Muscle layer of duodenum (tissue), 2 donors: ENCODE data around the gene PPTC7.
"Not testable (repeated sequence)": the region's sequence is repeated elsewhere in the genome, so short reads cannot be mapped to it uniquely, and the experiment has no call there.

ENCODE experiments used
- H3K27ac ChIP-seq: one replicate; pipeline ENCODE4 v1.7.0; 2013; ENCODE audit warnings: mild to moderate bottlenecking, low read length
- H3K27me3 ChIP-seq: one replicate; pipeline ENCODE4 v1.7.0; 2013; ENCODE audit warnings: low read depth, mild to moderate bottlenecking, control low read depth, low read length
- H3K36me3 ChIP-seq, 2 donors: one replicate each; pipeline ENCODE4 v1.7.0; 2013; ENCODE audit warnings: low read length in 2 of 2, control low read depth in 1 of 2, mild to moderate bottlenecking in 1 of 2; ENCODE audit not compliant: insufficient read depth in 2 of 2, control insufficient read depth in 1 of 2
- H3K4me1 ChIP-seq, 2 donors: one replicate each; pipeline ENCODE4 v1.7.0; 2013; ENCODE audit warnings: low read length in 2 of 2, mild to moderate bottlenecking in 2 of 2, control low read depth in 1 of 2, moderate library complexity in 1 of 2; ENCODE audit not compliant: insufficient read depth in 2 of 2, control insufficient read depth in 1 of 2
- H3K4me3 ChIP-seq, 2 donors: one replicate each; pipeline ENCODE4 v1.7.0; 2013; ENCODE audit warnings: low read length in 2 of 2, low read depth in 1 of 2, mild to moderate bottlenecking in 1 of 2
- H3K9me3 ChIP-seq, 2 donors: one replicate each; pipeline ENCODE4 v1.7.0; 2013; ENCODE audit warnings: low read length in 2 of 2, control low read depth in 1 of 2, mild to moderate bottlenecking in 1 of 2; ENCODE audit not compliant: control insufficient read depth in 1 of 2
- donor health status: healthy.

The PPTC7 gene

GRCh38 chr12:110569838-110570237, 13.3 kb downstream of the PPTC7 start:
- not testable (repeated sequence) for H3K27ac ChIP-seq, H3K27me3 ChIP-seq, H3K4me3 ChIP-seq, H3K36me3 ChIP-seq
- peaks cover 5 to 19% of the 10 kb centered on the region in 2 donors for H3K4me1 ChIP-seq
- peaks cover 0 to 13% of the 10 kb centered on the region in 2 donors for H3K9me3 ChIP-seq

GRCh38 chr12:110568752-110569151, 14.4 kb downstream of the PPTC7 start:
- H3K36me3 ChIP-seq, result no peaks in the 10 kb centered on the region
- H3K4me3 ChIP-seq, result no peak overlapping the region
- H3K27ac ChIP-seq, result no peak overlapping the region
- no peaks in the 10 kb centered on the region for H3K27me3 ChIP-seq
- H3K4me1 ChIP-seq, result peaks cover 6 to 20% of the 10 kb centered on the region in 2 donors
- peaks cover 0 to 13% of the 10 kb centered on the region in 2 donors for H3K9me3 ChIP-seq

GRCh38 chr12:110566993-110567392, 16.1 kb downstream of the PPTC7 start:
- Histone ChIP-seq H3K4me3 (no peak overlapping the region), H3K27ac (no peak overlapping the region), H3K4me1 (peaks cover 6 to 34% of the 10 kb centered on the region in 2 donors), H3K9me3 (peaks cover 0 to 12% of the 10 kb centered on the region in 2 donors), H3K36me3 (no peaks in the 10 kb centered on the region), H3K27me3 (no peaks in the 10 kb centered on the region)

- Histone ChIP-seq H3K36me3 (no peaks in the 10 kb centered on the region), H3K9me3 (peaks cover 0 to 5% of the 10 kb centered on the region in 2 donors), H3K27me3 (no peaks in the 10 kb centered on the region), H3K4me3 (no peak overlapping the region), H3K4me1 (peaks cover 6 to 37% of the 10 kb centered on the region in 2 donors), H3K27ac (no peak overlapping the region)
These were observed 16.9 kb downstream of the PPTC7 start for GRCh38 chr12:110565894-110566871.

GRCh38 chr12:110564471-110564991, 18.6 kb downstream of the PPTC7 start:
- Histone ChIP-seq H3K4me3 (no peak overlapping the region), H3K4me1 (peaks cover 6 to 45% of the 10 kb centered on the region in 2 donors), H3K27ac (peak overlapping the region; percentile 71), H3K27me3 (no peaks in the 10 kb centered on the region), H3K9me3 (peaks cover 0 to 1% of the 10 kb centered on the region in 2 donors), H3K36me3 (no peaks in the 10 kb centered on the region)

GRCh38 chr12:110563702-110564470, 19.2 kb downstream of the PPTC7 start:
- H3K4me3 ChIP-seq, result no peak overlapping the region
- no peaks in the 10 kb centered on the region for H3K36me3 ChIP-seq
- H3K4me1 ChIP-seq, result peaks cover 6 to 45% of the 10 kb centered on the region in 2 donors
- H3K27me3 ChIP-seq, result no peaks in the 10 kb centered on the region
- peak overlapping the region; percentile 71 for H3K27ac ChIP-seq
- no peaks in the 10 kb centered on the region for H3K9me3 ChIP-seq

GRCh38 chr12:110562386-110562785, 20.7 kb downstream of the PPTC7 start:
- not testable (repeated sequence) for H3K4me3 ChIP-seq, H3K27me3 ChIP-seq, H3K27ac ChIP-seq, H3K9me3 ChIP-seq, H3K36me3 ChIP-seq
- peaks cover 6 to 45% of the 10 kb centered on the region in 2 donors for H3K4me1 ChIP-seq

GRCh38 chr12:110561471-110562201, 21.5 kb downstream of the PPTC7 start:
- H3K4me3 ChIP-seq, result no peak overlapping the region
- H3K27ac ChIP-seq, result no peak overlapping the region
- no peaks in the 10 kb centered on the region for H3K36me3 ChIP-seq
- no peaks in the 10 kb centered on the region for H3K9me3 ChIP-seq
- H3K27me3 ChIP-seq, result no peaks in the 10 kb centered on the region
- peaks cover 6 to 49% of the 10 kb centered on the region in 2 donors for H3K4me1 ChIP-seq

- Histone ChIP-seq H3K27me3 (no peaks in the 10 kb centered on the region), H3K4me3 (no peak overlapping the region), H3K27ac (no peak overlapping the region), H3K36me3 (no peaks in the 10 kb centered on the region), H3K9me3 (no peaks in the 10 kb centered on the region), H3K4me1 (peaks cover 6 to 49% of the 10 kb centered on the region in 2 donors)
These were observed 22.2 kb downstream of the PPTC7 start for GRCh38 chr12:110560946-110561345.

GRCh38 chr12:110560048-110560447, 23.1 kb downstream of the PPTC7 start:
- peaks cover 6 to 52% of the 10 kb centered on the region in 2 donors for H3K4me1 ChIP-seq
- no peak overlapping the region for H3K4me3 ChIP-seq
- no peaks in the 10 kb centered on the region for H3K36me3 ChIP-seq
- H3K27ac ChIP-seq, result no peak overlapping the region
- no peaks in the 10 kb centered on the region for H3K9me3 ChIP-seq
- H3K27me3 ChIP-seq, result no peaks in the 10 kb centered on the region
